HCT116 (cell line): ENCODE data around the gene PLEKHO2. TPM values are rescaled to one million over a fixed set of nuclear protein-coding genes. Genes with fewer than 3 reads are reported as not detected.

Experiments
- ATAC-seq: fragments of 200-7000 bp; cut with Tn5 transposase; 2 replicates; pipeline ENCODE4 v1.9.1; 2020; ENCODE audit warnings: mild to moderate bottlenecking, moderate library complexity
- BruUV-seq: library from RNA; stranded (reverse); fragments of 400-500 nt; replicated peaks from 2 replicates; lab custom pipeline; 2021; lab: Mats Ljungman, UMichigan
- CTCF ChIA-PET: fragments of 300-600 bp; sonication (Branson Sonifier 250); formaldehyde crosslinking; loops from one replicate; lab custom pipeline; 2021; ENCODE audit warnings: antibody characterized with exemption; lab: Charles Lee
- POLR2A ChIA-PET: fragments of 300-600, 350-600 bp; sonication (Branson Sonifier 250); formaldehyde crosslinking; loops from one replicate; lab custom pipeline; 2021; ENCODE audit warnings: antibody characterized with exemption; lab: Charles Lee
- RAD21 ChIA-PET, 2 experiments: fragments of 300-600 bp; sonication (Branson Sonifier 250); formaldehyde crosslinking; loops; one replicate each; lab custom pipeline; 2023; ENCODE audit warnings: low total read pairs in 2 of 2; ENCODE audit not compliant: uncharacterized antibody in 2 of 2, unreplicated experiment in 2 of 2, low non-redundant PET in 1 of 2; lab: Charles Lee
- DNase-seq: peaks from one replicate; pipeline ENCODE4 v3.0.0-alpha.2; 2010; ENCODE audit warnings: low read depth, low spot score
- H2AFZ ChIP-seq: fragments of 200-600 bp; shearing (Covaris generic), sonication (generic); 2 replicates; pipeline ENCODE4 v1.6.1; 2017; ENCODE audit warnings: low read depth, mixed run types, mixed read lengths, antibody characterized with exemption, low read length; ENCODE audit not compliant: poor library complexity, severe bottlenecking
- H3K27ac ChIP-seq: 2 replicates; pipeline ENCODE4 v1.5.1; 2012; ENCODE audit warnings: low read depth, low read length
- H3K27me3 ChIP-seq: fragments of 200-600 bp; sonication (generic); 2 replicates; pipeline ENCODE4 v1.6.1; 2016; ENCODE audit warnings: mixed run types, low read length, mixed read lengths; ENCODE audit not compliant: insufficient read depth
- H3K36me3 ChIP-seq, 2 experiments: fragments of 200-500 bp in 1 of 2; fragments of 200-600 bp in 1 of 2; sonication (Bioruptor generic) in 1 of 2; sonication (generic) in 1 of 2; 2 replicates each; pipeline versions ENCODE4 v1.5.1 to v1.6.1; 2014 to 2016; ENCODE audit warnings: low read length in 2 of 2, inconsistent platforms in 1 of 2, mixed read lengths in 1 of 2, mixed run types in 1 of 2; ENCODE audit not compliant: insufficient read depth in 2 of 2, control insufficient read depth in 1 of 2
- H3K4me1 ChIP-seq, 2 experiments: fragments of 200-600 bp in 1 of 2; sonication (generic) in 1 of 2; 2 replicates each; pipeline versions ENCODE4 v1.5.1 to v1.6.1; 2012 to 2017; ENCODE audit warnings: low read length in 2 of 2, inconsistent platforms in 1 of 2, mild to moderate bottlenecking in 1 of 2, mixed read lengths in 1 of 2, mixed run types in 1 of 2, moderate library complexity in 1 of 2; ENCODE audit not compliant: insufficient read depth in 2 of 2, control insufficient read depth in 1 of 2
- H3K4me2 ChIP-seq: fragments of 200-600 bp; sonication (generic); 2 replicates; pipeline ENCODE4 v1.6.1; 2017; ENCODE audit warnings: mixed run types, low read length, mixed read lengths
- H3K4me3 ChIP-seq, 2 experiments: fragments of 200-600 bp in 1 of 2; sonication (generic) in 1 of 2; replicated peaks in 1 of 2; 2 replicates each; pipeline ENCODE4 v1.5.1; 2011 to 2016; ENCODE audit warnings: low read length in 2 of 2, control low read depth in 1 of 2, low read depth in 1 of 2, mild to moderate bottlenecking in 1 of 2, mixed read lengths in 1 of 2, mixed run types in 1 of 2
- H3K79me2 ChIP-seq: fragments of 200-600 bp; sonication (generic); 2 replicates; pipeline ENCODE4 v1.6.1; 2017; ENCODE audit warnings: mild to moderate bottlenecking, mixed run types, low read length, moderate library complexity, mixed read lengths; ENCODE audit not compliant: insufficient read depth
- H3K9ac ChIP-seq: fragments of 200-600 bp; sonication (generic); 2 replicates; pipeline ENCODE4 v1.6.1; 2016; ENCODE audit warnings: low read length, mixed read lengths
- H3K9me2 ChIP-seq: fragments of 200-600 bp; sonication (generic), shearing (Covaris generic); 2 replicates; pipeline ENCODE4 v1.6.1; 2017; ENCODE audit warnings: mixed run types, mild to moderate bottlenecking, moderate library complexity; ENCODE audit not compliant: insufficient read depth
- H3K9me3 ChIP-seq, 2 experiments: fragments of 200-500 bp in 1 of 2; fragments of 200-600 bp in 1 of 2; sonication (Bioruptor generic) in 1 of 2; sonication (generic) in 1 of 2; 2 replicates each; pipeline ENCODE4 v1.6.1; 2014 to 2017; ENCODE audit warnings: low read length in 2 of 2, mixed read lengths in 2 of 2, inconsistent platforms in 1 of 2, low read depth in 1 of 2, mild to moderate bottlenecking in 1 of 2, mixed run types in 1 of 2, moderate library complexity in 1 of 2; ENCODE audit not compliant: control insufficient read depth in 1 of 2, insufficient read depth in 1 of 2
- H4K20me1 ChIP-seq: fragments of 200-600 bp; sonication (generic), shearing (Covaris generic); 2 replicates; pipeline ENCODE4 v1.6.1; 2017; ENCODE audit warnings: mixed run types, mild to moderate bottlenecking, moderate library complexity; ENCODE audit not compliant: insufficient read depth
- CBX3 ChIP-seq: IDR thresholded peaks from 2 replicates; pipeline ENCODE4 v1.6.1; 2012; ENCODE audit warnings: low read depth
- CEBPB ChIP-seq: IDR thresholded peaks from 2 replicates; pipeline ENCODE4 v1.6.1; 2012; ENCODE audit warnings: low read depth
- EGR1 ChIP-seq: IDR thresholded peaks from 2 replicates; pipeline ENCODE4 v1.6.1; 2012; ENCODE audit warnings: low read depth
- ELF1 ChIP-seq: IDR thresholded peaks from 2 replicates; pipeline ENCODE4 v1.6.1; 2012; ENCODE audit warnings: low read depth, borderline replicate concordance
- EZH2 ChIP-seq: fragments of 200-600 bp; sonication (generic); IDR thresholded peaks from 2 replicates; pipeline ENCODE4 v1.6.1; 2017; ENCODE audit warnings: antibody characterized with exemption, mixed run types
- EZH2phosphoT487 ChIP-seq: fragments of 200-600 bp; IDR thresholded peaks from 2 replicates; pipeline ENCODE4 v1.6.1; 2018; ENCODE audit warnings: antibody characterized with exemption, borderline replicate concordance
- FOSL1 ChIP-seq: IDR thresholded peaks from 2 replicates; pipeline ENCODE4 v1.6.1; 2012; ENCODE audit warnings: low read depth
- JUND ChIP-seq: IDR thresholded peaks from 2 replicates; pipeline ENCODE4 v1.6.1; 2012
- POLR2A ChIP-seq: IDR thresholded peaks from 2 replicates; pipeline ENCODE4 v1.7.0; 2011; ENCODE audit warnings: borderline replicate concordance; ENCODE audit not compliant: insufficient read depth, insufficient read length; ENCODE audit errors: extremely low read depth
- POLR2AphosphoS5 ChIP-seq: IDR thresholded peaks from 2 replicates; pipeline ENCODE4 v1.6.1; 2011; ENCODE audit warnings: mild to moderate bottlenecking, low read depth, low read length, moderate library complexity
- RAD21 ChIP-seq: IDR thresholded peaks from 2 replicates; pipeline ENCODE4 v1.6.1; 2012; ENCODE audit warnings: low read depth, mild to moderate bottlenecking
- SIN3A ChIP-seq: IDR thresholded peaks from 2 replicates; pipeline ENCODE4 v1.6.1; 2012; ENCODE audit warnings: low read depth
- SRF ChIP-seq: IDR thresholded peaks from 2 replicates; pipeline ENCODE4 v1.6.1; 2012; ENCODE audit warnings: low read depth
- TCF7L2 ChIP-seq: IDR thresholded peaks from 2 replicates; pipeline ENCODE4 v1.7.0; 2011; ENCODE audit warnings: borderline replicate concordance, inconsistent platforms; ENCODE audit not compliant: insufficient read depth, insufficient read length; ENCODE audit errors: extremely low read depth
- YY1 ChIP-seq: IDR thresholded peaks from 2 replicates; pipeline ENCODE4 v1.6.1; 2011; ENCODE audit warnings: low read length, low read depth, moderate library complexity, mild to moderate bottlenecking; ENCODE audit not compliant: insufficient replicate concordance; ENCODE audit errors: extremely low read depth
- ZFX ChIP-seq: fragments of 450-650 bp; IDR thresholded peaks from 2 replicates; pipeline ENCODE4 v1.6.1; 2017
- ZNF274 ChIP-seq: fragments of 200-500 bp; sonication (Bioruptor generic); IDR thresholded peaks from 2 replicates; pipeline ENCODE4 v1.6.1; 2014; ENCODE audit warnings: mild to moderate bottlenecking, low read depth, low read length, inconsistent platforms
- intact Hi-C: fragments of 100-400 bp; cut with micrococcal nuclease; formaldehyde crosslinking; loops from 2 replicates; pipeline ENCODE4 v1.10.0; 2022
- total RNA-seq: library from RNA; stranded (reverse); gene quantifications from one replicate; pipeline ENCODE4 v1.2.1, GENCODE V29; 2021; ENCODE audit not compliant: unreplicated experiment
- TF ChIP-seq, protein P1 (sequence below), 3 experiments: fragments of 200-600 bp in 1 of 3; sonication (generic) in 1 of 3; IDR thresholded peaks in 2 of 3; conservative IDR thresholded peaks in 1 of 3; 2 replicates each; pipeline ENCODE4 v1.5.1; 2012 to 2017; ENCODE audit warnings: low read depth in 2 of 3, low read length in 2 of 3, antibody characterized with exemption in 1 of 3, borderline replicate concordance in 1 of 3, control low read depth in 1 of 3, mild to moderate bottlenecking in 1 of 3, mixed read lengths in 1 of 3, mixed run types in 1 of 3, moderate library complexity in 1 of 3; ENCODE audit not compliant: insufficient read depth in 1 of 3
- TF ChIP-seq, protein P2 (sequence below): IDR thresholded peaks from 2 replicates; pipeline ENCODE4 v1.6.1; 2012; ENCODE audit warnings: low read depth
- TF ChIP-seq, protein P3 (sequence below): IDR thresholded peaks from 2 replicates; pipeline ENCODE4 v1.6.1; 2012
- TF ChIP-seq, protein P4 (sequence below): IDR thresholded peaks from 2 replicates; pipeline ENCODE4 v1.6.1; 2012

Gene PLEKHO2
- total RNA-seq, 1 experiment from 2014 or later = 8.0 TPM

DNA sequence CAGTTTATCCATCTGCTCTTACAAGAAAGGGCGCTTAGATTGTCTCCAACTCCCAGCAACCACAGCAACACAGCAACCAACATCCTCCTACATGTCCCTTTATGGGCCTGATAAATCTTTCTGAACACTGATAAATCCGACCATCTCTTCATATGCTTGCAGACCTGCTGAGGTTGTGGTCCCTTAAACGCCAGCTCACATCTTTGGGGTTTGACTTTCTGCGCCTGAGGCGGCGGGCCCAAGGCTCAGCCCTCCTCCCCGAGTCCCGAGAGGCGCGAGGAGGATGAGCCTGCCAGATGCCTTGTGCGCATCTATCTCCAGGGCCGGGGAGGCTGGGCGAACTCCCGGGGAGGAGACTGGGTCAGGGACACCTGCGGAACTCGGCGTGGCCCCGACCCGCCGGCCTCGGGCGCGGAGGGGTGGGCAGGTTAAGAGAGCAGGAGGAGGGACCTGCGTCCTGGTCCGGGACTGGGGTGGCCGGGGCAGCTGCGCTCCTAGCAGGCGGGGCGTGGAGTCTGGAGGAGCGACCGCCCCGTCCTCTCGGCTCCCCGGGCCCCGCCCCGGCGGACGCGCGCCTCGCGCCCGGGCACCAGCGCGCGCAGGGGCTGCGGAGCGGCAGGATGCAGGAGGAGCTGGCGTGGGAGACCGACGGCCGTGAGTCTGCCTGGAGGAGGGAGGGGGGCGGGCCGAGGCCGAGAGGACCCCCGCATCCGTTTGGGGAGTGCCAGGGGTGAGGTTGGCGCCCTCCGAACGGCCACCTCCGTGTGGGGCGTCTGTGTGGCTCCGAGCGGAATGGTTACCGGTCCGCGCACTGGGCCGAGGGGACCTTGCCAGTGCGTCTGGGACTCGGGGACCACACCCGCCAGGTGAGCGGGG lies 69.8 kb downstream of the PLEKHO2 start, which contains the start of gene ANKDD1A:
Gene ANKDD1A (plus strand): TSS at position 592 of the 876 bp plus-strand sequence. CDS start 29 bp downstream, at position 621.
- POLR2A ChIA-PET = no interaction called here
- DNase-seq = peak; percentile 26
- H3K9me2 ChIP-seq = no peaks in the 10 kb centered on the region
- RAD21 ChIA-PET = no interaction called here
- no peaks in the 10 kb centered on the region for H3K36me3 ChIP-seq
- no peaks in the 10 kb centered on the region for H3K27me3 ChIP-seq
- H3K4me1 ChIP-seq = peaks cover 2 to 19% of the 10 kb centered on the region in 2 experiments; a peak in 3 of 4 replicates
- H3K9me3 ChIP-seq = no peaks in the 10 kb centered on the region
- H3K79me2 ChIP-seq = 0 out of 2 replicates have a peak, but pooled peaks cover 6% of the 10 kb centered on the region
- BruUV-seq = no TSS peak
- ATAC-seq = peak; percentile 98
- H4K20me1 ChIP-seq = no peaks in the 10 kb centered on the region
- intact Hi-C loops = no loop called here
- peak within 1 kb of the TSS; percentile 97 for H2AFZ ChIP-seq
- H3K4me3 ChIP-seq = peak within 1 kb of the TSS; percentile 61 to 84
- peak within 1 kb of the TSS; percentile 100 for H3K4me2 ChIP-seq
- CTCF ChIA-PET = interaction anchor here (1.3 kb wide), 1 partner anchor 180 kb away, joined by 3 read pairs; no protein-coding TSS in a partner anchor
- H3K27ac ChIP-seq = no peak within 1 kb of the TSS; the same call in 1 of the 2 replicates
- H3K9ac ChIP-seq = peak within 1 kb of the TSS; percentile 68
- no peak for TF ChIP-seq ELF1
- TF ChIP-seq, protein P1, sequence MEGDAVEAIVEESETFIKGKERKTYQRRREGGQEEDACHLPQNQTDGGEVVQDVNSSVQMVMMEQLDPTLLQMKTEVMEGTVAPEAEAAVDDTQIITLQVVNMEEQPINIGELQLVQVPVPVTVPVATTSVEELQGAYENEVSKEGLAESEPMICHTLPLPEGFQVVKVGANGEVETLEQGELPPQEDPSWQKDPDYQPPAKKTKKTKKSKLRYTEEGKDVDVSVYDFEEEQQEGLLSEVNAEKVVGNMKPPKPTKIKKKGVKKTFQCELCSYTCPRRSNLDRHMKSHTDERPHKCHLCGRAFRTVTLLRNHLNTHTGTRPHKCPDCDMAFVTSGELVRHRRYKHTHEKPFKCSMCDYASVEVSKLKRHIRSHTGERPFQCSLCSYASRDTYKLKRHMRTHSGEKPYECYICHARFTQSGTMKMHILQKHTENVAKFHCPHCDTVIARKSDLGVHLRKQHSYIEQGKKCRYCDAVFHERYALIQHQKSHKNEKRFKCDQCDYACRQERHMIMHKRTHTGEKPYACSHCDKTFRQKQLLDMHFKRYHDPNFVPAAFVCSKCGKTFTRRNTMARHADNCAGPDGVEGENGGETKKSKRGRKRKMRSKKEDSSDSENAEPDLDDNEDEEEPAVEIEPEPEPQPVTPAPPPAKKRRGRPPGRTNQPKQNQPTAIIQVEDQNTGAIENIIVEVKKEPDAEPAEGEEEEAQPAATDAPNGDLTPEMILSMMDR (IDR thresholded peaks at IDR 0.05 in 2 of 3, conservative IDR thresholded peaks at IDR 0.05 in 1 of 3; ENCODE audit: borderline replicate concordance in 1 of 3, insufficient read depth in 1 of 3, low read depth in 2 of 3, low read length in 2 of 3) = no peak
- peak; percentile 84 for TF ChIP-seq POLR2AphosphoS5
- TF ChIP-seq CEBPB = no peak
- no peak for TF ChIP-seq EZH2
- TF ChIP-seq SRF = no peak
- no peak for TF ChIP-seq EGR1
- TF ChIP-seq CBX3 = no peak
- no peak for TF ChIP-seq EZH2phosphoT487
- TF ChIP-seq RAD21 = no peak
- TF ChIP-seq, protein P2, sequence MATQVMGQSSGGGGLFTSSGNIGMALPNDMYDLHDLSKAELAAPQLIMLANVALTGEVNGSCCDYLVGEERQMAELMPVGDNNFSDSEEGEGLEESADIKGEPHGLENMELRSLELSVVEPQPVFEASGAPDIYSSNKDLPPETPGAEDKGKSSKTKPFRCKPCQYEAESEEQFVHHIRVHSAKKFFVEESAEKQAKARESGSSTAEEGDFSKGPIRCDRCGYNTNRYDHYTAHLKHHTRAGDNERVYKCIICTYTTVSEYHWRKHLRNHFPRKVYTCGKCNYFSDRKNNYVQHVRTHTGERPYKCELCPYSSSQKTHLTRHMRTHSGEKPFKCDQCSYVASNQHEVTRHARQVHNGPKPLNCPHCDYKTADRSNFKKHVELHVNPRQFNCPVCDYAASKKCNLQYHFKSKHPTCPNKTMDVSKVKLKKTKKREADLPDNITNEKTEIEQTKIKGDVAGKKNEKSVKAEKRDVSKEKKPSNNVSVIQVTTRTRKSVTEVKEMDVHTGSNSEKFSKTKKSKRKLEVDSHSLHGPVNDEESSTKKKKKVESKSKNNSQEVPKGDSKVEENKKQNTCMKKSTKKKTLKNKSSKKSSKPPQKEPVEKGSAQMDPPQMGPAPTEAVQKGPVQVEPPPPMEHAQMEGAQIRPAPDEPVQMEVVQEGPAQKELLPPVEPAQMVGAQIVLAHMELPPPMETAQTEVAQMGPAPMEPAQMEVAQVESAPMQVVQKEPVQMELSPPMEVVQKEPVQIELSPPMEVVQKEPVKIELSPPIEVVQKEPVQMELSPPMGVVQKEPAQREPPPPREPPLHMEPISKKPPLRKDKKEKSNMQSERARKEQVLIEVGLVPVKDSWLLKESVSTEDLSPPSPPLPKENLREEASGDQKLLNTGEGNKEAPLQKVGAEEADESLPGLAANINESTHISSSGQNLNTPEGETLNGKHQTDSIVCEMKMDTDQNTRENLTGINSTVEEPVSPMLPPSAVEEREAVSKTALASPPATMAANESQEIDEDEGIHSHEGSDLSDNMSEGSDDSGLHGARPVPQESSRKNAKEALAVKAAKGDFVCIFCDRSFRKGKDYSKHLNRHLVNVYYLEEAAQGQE = no peak
- no peak for TF ChIP-seq ZNF274
- no peak for TF ChIP-seq FOSL1
- TF ChIP-seq ZFX = peak; percentile 53; the same call in 1 of the 2 replicates
- no peak for TF ChIP-seq SIN3A
- TF ChIP-seq TCF7L2 = no peak
- TF ChIP-seq, protein P3, sequence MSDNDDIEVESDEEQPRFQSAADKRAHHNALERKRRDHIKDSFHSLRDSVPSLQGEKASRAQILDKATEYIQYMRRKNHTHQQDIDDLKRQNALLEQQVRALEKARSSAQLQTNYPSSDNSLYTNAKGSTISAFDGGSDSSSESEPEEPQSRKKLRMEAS = peak; percentile 26; the same call in 1 of the 2 replicates
- TF ChIP-seq JUND = no peak
- TF ChIP-seq, protein P4, sequence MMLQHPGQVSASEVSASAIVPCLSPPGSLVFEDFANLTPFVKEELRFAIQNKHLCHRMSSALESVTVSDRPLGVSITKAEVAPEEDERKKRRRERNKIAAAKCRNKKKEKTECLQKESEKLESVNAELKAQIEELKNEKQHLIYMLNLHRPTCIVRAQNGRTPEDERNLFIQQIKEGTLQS = no peak
- no peak for TF ChIP-seq YY1
- peak; percentile 55 for TF ChIP-seq POLR2A
